ENCODE data around the gene SCYGR6.
"Not testable (repeated sequence)": the region's sequence is repeated elsewhere in the genome, so short reads cannot be mapped to it uniquely, and the experiment has no call there.

The SCYGR6 gene, protein sequence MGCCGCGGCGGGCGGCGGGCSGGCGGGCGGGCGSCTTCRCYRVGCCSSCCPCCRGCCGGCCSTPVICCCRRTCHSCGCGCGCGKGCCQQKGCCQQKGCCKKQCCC

DNA sequence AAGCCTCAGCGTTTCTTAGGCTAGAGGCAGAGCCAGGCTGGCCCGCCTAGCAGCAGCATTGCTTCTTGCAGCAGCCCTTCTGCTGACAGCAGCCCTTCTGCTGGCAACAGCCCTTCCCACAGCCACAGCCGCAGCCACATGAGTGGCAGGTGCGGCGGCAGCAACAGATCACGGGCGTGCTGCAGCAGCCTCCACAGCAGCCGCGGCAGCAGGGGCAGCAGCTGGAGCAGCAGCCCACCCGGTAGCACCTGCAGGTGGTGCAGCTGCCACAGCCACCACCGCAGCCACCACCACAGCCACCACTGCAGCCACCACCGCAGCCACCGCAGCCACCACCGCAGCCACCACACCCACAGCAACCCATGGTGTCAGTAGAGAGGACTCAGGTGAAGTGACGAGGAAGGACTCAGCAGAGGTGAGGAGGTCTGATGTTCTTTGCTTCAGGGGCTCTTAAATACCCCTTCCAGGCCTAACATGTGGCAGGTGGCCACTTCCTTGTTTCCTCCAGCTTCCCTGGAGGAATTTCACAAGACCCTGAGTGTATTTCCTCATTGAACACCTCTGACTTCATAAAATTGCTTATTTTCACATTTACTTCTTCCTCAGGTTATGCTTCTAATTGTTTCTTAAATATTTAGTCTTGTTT is at the start of gene SCYGR6:
SCYGR6 (minus strand) TSS at position 364 of the 646 bp plus-strand sequence; CDS start at position 364, 0 bp downstream.
- DNase-seq: no peak

DNA sequence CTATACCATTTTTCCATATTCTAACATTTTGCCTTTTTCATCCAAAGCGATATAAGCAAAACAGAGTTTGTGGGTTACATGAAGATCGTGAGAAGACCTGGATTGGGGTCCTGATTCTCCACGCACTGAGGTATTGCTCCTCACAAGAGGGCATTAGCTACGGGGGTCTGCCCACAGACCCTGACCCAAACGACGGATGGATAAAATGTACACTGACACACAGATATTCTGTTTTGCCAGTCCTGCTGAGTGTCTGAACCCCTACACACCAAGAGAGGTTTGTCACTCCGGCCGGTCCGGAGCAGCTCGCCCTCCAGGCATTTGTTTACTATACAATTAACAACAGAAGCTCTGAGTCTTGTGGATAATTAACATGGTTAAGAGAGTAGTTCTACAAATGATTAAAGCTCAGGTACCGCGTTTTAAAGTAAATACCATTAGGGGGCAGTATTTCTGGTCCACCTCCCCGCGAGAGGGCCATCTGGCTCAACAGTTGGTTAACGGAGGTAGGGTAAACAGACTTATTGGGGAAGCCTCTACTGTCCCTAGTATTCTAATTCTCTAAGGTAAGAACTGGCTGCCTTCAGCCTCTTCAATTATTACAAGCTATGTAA is 49.6 kb upstream of the SCYGR6 start:
- DNase-seq: no peak

DNA sequence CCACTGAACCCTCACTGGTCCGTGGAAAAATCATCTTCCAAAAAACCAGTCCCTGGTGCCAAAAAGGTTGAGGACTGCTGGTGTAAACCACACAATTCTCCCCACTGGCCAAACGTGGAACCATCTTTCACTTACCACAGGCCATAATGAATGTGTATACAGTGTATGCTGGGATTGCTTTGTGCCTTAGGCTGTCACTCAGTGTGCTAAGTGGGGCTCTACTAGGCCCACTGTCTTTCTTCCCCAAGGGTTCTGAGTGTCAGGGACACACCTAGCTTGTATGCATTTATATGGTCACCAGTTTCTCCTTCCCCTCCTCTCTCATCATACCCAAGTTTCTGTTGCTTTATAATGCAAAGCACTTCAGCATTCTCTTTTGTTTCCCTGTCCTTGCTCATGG is 48.4 kb upstream of the SCYGR6 start:
- DNase-seq: no peak

DNA sequence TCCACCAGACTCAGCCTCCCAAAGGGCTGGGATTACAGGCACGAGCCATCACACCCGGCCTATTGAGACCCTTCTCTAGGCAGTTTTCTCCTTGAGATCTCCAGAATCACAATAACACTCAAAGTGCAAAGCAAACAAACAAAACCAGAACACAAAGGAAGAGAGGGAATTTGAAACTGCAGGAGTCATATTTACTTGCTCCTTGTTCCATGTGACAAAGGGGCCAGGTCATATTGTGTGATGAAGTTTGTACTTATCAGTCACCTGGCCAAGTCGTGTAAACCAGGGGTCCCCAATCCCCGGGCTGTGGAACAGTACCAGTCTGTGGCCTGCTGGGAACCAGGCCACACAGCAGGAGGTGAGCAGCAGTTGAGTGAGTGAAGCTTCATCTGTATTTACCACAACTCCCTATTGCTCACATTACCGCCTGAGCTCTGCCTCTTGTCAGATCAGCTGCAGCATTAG is 47.7 kb upstream of the SCYGR6 start:
- no peak for DNase-seq

DNA sequence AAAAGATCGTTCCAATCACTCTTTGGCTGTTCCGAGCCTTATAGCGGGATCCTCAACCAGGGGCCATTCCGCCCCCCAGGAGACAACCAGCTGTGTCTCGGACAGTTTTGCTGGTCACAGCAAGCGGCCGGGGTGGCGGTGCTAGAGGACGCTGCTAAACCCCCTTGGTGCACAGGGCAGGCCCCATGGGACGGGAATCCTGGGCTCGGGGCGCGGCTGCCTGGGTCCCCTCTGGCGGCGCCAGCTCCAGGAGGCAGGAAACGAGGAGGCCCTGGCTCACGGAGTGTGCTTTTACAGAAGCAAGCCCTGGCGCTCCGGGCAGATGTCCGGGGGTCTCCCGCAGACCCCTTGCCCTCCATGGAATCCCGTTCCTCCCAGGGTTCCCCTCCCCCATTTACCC is 43.3 kb upstream of the SCYGR6 start:
- no peak for DNase-seq

DNA sequence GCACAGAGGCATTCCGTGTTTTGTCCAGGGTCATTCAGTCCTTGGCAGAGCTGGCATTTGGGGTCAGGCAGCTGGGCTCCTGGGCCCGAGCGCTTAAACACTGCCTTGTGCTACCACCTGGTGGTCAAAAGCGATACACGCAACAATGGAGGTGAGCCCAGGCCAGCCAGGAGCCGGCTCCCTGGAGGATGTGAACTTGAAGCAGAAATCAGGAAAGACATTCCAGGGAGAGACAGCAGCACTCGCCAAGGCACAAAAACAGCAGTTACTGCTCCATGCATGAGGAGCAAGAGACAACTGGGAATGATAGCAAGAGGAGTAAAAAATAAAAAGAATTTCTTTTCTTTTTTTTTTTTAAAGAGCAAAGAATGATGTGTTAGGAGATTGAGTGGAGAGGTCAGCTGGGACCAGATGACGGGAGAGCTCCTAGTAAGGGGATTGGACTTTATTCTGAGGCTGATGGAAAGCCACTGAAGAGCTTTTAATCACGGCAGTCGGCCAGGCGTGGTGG is 41.9 kb upstream of the SCYGR6 start:
- no peak for DNase-seq

DNA sequence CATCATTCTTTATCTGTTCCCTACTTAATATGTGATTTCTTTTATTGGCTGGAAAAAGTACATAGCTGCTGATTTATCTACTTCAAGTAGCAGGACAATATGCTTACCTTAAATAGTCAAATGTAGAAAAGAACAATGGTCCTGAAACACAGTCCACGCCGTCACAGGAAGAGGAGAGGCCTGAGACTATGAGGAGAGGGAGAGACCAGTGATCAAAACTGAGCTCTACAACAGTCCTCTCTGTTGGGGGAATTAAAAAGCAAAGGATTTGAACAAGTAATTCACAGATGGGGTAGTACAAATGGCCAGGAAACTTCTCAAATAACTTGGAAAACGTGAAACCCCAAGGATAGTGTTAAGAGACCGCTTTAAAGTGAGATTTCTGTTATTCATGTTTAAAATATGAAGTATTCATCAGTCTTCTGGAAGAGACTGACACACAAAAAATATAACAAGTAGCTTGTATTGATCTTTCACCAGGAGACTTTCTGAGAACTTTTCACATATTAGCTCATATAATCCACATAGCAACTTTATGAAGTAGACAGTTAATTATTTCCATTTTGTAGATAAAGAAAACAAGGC is 41.3 kb upstream of the SCYGR6 start:
- DNase-seq: no peak

DNA sequence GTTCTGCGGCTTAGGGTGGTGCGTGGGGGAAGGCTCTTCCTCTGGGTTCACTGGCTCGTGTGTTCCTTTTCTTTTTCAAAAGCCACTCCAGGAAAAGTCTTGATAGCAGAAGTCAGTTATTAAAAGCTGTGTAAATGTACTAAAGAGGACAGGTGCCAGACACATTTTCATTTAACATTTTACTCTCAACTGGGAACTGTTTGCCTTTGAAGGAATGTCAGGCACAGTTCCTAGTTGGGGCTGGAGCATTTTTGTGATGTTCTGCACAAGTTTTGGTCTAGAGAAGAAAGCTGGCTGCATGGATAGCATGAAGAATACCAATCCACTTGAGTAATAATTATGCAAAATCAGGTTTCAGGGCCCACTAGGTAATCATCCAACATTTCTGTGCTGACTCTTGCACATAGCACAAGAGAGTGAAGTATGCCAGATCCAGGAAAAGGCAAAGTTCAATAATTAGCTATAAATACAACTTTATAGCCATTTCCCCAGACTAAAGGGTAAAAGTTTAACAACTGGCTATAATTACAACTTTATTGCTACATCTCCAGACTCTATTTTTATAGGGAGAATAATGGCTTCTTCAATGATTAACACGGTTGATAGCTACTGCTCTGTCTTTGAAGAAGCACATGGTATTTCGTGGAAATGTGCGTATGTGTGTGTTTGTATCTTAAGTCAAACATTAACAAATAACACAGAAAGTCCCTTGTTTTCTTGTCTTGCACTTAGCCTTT is 37.4 kb upstream of the SCYGR6 start:
- no peak for DNase-seq

DNA sequence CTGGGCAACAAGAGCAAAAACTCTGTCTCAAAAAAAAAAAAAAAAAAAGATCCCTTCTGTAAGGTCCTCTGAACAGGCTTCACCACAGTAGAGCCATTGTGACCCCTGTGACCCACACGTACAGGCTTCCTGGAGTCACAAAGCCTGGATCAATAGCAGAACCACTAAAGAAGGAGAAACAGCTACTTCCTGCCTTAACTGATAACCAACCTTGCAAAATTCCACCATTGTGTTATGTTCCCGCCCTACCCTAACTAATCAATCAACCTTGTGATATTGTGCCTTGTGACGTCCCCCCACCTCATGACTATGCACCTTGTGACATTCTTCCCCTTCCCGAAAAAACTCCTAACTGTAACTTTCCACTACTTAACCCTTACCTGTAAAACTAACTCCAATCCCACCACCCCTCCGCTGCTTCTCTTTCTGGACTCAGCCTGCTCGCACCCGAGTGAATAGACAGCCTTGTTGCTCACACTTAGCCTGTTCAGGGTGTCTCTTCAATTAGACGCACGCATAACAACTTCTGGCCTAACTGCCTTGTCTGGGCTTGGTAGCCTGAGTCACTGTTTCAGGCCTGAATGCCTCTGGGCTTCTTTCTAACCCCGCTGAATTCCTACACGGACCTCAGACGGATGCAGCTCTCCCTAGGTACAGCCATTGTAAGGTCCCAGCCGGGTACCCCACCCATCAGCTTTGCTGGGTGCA is 35.0 kb upstream of the SCYGR6 start:
- DNase-seq: no peak

DNA sequence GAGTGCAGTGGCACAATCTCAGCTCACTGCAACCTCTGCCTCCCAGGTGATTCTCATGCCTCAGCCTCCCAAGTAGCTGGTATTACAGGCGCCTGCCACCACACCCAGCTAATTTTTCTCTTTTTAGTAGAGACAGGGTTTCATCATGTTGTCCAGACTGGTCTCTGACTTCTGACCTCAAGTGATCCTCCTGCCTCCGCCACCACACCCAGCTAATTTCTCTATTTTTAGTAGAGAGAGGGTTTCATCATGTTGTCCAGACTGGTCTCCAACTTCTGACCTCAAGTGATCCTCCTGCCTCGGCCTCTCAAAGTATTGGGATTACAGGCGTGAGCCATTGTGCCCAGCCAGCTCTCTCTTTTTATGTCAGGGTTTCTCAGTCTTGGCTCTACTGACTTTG is 31.7 kb upstream of the SCYGR6 start:
- DNase-seq: not testable (repeated sequence)

DNA sequence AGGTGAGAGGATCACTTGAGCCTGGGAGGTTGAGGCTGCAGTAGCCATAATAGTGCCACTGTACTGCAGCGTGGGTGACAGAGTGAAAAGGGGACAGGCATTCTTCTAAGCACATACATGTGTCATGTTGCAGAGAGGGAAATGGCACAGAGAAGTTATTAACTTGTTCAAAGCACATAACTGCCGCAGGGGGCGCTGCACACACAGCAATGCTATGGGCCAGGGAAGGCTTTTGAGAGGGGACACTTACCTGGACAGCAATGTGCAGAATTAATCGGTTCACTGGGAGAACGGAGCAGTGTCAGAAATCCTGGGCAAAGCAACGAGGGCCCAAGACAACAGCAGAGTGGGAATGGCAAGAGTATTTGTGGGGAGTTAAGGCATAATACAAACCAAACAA is 23.5 kb upstream of the SCYGR6 start:
- no peak for DNase-seq

DNA sequence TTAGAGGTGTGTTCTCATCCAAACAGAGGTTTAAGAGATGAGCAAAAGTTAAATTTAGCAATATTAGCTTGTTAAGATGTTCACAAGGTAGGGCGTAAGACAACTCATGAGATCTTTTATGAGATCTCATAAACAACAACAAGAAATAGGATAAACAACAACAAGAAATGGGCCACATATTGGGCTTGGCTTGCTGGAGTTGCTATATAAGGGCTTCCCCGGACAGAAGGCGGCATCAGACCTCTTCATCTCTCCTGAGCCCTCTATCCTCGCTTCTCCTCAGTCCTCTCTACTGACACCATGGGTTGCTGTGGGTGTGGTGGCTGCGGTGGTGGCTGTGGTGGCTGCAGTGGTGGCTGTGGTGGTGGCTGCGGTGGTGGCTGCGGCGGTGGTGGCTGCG is 21.0 kb upstream of the SCYGR6 start, which contains the start of gene SCYGR8:
SCYGR8 (plus strand) TSS at position 301 of the 400 bp plus-strand sequence; CDS start at position 301, 0 bp downstream.
- DNase-seq: no peak

DNA sequence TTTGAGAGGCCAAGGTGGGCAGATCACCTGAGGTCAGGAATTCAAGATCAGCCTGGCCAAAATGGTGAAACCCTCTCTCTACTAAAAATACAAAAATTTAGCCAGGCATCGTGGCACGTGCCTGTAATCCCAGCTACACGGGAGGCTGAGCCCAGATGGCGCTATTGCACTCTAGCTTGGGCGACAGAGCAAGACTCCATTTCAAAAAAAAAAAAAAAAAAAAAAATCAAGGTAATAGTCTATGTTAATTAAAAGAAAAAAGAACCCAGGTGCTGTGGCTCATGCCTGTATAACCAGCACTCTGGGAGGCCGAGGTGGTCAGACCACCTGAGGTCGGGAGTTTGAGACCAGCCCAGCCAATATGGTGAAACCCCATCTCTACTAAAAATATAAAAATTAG is 16.1 kb upstream of the SCYGR6 start:
- not testable (repeated sequence) for DNase-seq

DNA sequence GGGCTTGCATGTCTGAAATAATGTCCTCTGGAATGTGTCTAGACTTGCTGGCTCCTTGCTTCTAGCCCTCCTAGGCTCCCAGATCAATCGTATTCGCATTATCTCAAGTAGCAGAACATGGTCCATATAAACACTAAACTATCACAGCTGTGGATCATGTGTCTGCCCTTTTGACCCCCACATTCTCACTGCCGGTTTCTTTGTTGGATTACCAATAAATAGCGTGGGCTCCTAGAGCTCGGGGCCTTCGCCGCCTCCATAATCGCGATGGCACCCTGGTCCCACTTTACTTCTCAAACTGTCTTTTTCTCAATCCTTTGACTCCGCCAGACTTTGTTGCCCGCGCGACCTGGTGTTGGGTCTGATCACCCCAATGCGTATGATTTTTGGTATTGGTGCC is 14.8 kb upstream of the SCYGR6 start:
- no peak for DNase-seq

DNA sequence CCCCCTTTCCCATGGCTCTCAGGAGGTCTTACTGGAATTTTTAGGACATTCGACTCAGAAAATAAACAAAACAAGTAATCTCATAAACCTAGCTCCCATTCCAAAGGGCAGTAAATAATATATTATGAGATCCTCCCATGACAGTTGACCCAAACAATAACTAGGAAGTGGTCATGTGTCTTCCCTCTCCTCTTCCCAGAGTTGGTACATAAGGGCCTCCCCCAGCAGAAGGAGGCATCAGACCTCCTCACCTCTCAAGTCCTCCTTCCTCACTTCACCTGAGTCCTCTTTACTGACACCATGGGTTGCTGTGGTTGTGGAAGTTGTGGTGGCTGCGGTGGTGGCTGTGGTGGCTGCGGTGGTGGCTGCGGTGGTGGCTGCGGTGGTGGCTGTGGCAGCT is 3.5 kb upstream of the SCYGR6 start, which contains the start of gene SCYGR7:
SCYGR7 (plus strand) TSS at position 301 of the 400 bp plus-strand sequence; CDS start at position 301, 0 bp downstream.
- no peak for DNase-seq

DNA sequence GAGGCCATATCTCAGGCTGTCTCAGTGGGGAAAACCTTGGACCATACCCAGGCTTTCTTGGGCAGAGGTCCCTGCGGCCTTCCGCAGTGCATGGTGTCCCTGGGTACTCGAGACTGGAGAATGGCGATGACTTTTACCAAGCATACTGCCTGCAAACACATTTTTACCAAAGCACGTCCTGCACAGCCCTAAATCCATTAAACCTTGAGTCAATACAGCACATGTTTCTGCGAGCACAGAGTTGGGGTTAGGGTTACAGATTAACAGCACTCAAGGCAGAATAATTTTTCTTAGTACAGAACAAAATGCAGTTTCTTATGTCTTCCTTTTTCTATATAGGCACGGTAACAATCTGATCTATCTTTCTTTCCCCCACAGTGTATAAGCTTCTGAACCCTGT is 1.7 kb downstream of the SCYGR6 start:
- not testable (repeated sequence) for DNase-seq

DNA sequence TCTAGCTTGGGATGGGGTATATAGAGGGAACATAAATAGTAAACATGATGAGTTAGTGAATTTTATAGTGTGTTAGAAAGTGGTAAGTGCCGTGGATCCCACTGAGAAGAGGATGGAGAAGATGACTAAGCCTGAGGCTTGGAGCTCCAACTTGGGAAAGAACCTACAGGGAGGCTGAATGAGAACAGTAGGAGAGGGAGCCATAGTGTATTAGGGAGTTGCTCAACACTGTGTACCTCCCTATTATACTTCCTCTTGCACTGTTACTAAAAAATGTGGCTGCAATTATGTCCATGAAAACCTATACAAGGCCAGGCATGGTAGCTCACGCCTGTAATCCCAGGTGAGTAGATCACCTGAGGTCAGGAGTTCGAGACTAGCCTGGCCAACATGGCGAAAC is 3.9 kb downstream of the SCYGR6 start:
- no peak for DNase-seq

DNA sequence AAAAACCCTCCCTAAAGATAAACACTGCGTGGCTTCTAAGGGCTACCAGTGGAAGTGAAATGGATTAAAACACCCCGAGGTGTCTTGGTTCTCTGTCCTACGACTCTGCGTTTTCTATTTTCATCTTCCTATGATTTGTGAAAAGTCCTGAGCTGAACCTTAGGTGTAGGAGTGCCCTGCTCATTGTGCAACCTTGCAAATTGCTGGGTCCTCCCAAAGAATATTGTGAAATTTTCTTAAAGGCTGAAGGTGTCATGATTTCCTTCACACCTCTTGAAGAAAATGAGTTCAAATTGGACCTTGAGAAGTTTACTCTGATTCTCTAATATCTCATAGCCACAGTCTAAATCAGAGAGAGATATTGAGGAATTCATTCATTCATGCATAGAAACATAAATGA is 4.9 kb downstream of the SCYGR6 start:
- DNase-seq: no peak

DNA sequence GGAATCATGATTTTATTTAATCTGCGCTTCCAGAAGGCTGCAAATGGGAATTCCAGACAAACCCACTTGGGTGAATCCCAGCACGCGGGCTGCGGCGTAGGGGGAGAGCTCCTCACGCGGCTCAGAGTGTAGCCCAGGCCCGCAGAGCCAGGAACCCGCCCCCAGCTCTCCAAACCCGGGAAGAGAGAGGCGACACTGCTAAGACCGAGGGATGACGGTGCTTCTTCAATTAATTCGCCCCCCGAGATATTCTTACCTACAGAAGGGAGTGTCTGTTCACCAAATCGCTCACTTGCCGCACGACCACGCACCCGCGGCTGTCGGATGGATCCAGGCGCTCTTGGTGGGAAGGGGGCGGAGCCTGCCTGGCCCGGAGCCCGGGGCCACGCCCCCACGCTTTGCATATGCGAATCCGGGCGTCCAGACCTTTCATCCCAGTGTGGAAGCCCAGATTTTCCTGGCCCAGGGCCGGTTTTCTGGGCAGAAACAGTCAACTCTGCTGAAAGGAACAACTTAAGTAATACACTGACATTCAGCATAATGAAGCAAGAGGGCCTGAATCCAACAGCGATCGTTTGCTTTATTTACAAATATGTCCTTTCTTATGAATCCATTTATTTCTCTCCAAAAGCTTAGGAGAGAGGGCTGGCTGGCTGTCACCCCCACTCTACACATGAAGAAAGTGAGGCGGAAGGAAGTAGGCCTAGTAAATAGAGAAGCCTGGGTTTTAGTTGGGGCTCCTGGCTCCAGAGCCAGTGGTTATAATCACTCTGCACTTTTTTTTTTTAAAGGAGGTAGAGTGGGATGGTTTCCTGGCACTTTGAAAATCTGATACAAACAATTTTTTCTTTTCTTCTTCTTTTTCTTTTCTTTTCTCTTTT is 6.6 kb downstream of the SCYGR6 start, which contains the start of gene SLC19A3:
SLC19A3 (minus strand) TSS at position 342 of the 881 bp plus-strand sequence. CDS start 15,710 bp downstream, outside the sequence.
- DNase-seq: no peak

DNA sequence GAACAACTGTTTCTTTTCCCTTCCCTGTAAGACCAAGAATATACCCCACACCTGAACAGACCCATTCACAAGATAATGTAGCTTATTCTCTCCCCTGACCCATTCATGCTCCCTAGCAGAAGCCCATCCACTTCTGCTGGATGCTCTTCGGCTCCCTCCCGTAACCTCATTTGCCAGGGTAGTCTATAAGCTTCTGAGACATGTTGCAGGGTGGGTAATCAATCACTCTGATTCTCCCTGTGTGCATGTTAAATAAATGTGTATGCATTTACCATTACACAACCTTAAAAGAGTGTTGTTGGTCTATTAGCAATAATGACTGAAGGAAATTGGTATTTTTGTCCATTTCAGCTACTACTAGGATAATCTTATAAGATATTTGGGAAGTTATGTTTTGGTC is 8.1 kb downstream of the SCYGR6 start:
- DNase-seq: no peak

DNA sequence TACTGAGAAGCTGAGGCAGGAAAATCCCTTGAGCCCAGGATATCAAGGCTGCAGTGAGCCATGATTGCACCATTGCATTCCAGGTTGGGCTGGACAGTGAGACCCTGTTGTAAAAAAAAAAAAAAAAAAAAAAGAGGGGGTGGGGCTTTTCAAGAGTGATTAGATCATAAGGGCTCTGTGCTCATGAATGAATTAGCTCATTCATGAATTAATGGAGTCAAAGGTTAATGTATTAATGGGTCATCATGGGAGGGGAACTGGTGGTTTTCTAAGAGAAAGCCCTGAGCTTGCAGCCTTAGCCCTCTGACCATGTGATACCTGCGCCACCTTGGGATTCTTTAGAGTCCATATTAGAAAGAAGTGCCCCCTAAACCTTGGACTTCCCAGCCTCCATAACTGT is 11.3 kb downstream of the SCYGR6 start:
- no peak for DNase-seq
